GM10847 (cell line): ENCODE measurements around the gene PLCG2.

Experiments used
- POLR2A ChIP-seq: IDR thresholded peaks from 2 replicates; pipeline ENCODE4 v1.6.1; 2011; ENCODE audit not compliant: insufficient read length; ENCODE audit errors: extremely low read depth

Gene PLCG2

DNA sequence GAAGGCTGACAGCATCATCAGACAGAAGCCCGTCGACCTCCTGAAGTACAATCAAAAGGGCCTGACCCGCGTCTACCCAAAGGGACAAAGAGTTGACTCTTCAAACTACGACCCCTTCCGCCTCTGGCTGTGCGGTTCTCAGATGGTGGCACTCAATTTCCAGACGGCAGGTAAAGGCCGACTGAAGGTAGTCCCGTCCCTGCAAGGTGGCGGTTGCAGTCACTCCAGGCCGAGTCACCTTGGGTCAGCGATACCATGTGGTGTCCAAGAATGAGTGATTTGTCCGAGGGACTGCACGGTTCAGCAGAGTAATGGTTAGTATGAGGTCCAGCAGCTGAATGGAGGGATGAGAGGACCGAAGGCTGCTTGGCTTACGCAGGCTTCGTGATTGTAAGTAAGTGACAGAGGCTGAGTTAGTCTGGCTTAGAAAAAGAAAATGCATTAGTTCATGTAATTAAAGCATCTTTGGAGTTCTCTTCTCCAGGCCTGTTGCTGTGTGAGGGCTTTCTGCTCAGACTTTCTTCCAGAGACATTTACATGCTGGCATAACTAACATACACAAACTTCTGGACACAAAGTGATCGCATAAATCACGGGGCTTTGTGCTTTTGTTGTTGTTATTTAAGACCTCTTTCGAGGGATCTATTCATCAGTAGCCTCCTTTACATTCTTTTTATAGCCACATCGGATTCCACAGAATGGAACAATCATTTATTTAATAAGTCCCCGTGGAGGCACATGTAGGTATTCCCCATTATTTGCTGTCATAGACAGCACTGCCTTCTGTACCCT lies 157.3 kb downstream of the PLCG2 start:
- TF ChIP-seq POLR2A, result no peak

DNA sequence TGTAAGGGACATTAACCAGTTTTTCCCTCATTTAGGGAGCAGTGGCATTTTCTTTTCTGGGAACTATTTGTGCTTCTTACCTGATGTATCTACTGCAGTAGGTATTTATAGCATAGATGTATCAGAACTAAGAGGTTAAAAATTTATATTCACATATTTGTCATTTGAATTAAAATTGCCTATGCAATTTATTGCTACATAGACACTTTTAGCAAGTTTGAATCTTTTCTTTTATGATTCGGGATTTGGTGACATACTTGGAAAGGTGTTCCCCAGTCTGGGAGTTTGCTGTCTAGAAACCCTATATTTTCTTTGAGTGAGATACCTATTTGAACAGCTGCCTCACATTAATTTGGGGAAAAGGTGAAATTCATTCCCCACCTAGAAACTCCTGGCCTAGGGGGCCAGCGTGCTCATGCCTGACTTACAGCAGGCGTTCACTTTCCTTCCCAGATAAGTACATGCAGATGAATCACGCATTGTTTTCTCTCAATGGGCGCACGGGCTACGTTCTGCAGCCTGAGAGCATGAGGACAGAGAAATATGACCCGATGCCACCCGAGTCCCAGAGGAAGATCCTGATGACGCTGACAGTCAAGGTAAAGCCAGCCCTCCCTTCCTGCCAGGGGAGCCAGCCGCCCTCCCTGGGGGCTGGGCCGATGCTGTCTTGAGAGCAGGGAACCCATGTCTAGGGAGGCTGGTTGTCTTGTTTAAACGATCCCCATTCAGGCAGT lies 158.4 kb downstream of the PLCG2 start:
- no peak for TF ChIP-seq POLR2A

DNA sequence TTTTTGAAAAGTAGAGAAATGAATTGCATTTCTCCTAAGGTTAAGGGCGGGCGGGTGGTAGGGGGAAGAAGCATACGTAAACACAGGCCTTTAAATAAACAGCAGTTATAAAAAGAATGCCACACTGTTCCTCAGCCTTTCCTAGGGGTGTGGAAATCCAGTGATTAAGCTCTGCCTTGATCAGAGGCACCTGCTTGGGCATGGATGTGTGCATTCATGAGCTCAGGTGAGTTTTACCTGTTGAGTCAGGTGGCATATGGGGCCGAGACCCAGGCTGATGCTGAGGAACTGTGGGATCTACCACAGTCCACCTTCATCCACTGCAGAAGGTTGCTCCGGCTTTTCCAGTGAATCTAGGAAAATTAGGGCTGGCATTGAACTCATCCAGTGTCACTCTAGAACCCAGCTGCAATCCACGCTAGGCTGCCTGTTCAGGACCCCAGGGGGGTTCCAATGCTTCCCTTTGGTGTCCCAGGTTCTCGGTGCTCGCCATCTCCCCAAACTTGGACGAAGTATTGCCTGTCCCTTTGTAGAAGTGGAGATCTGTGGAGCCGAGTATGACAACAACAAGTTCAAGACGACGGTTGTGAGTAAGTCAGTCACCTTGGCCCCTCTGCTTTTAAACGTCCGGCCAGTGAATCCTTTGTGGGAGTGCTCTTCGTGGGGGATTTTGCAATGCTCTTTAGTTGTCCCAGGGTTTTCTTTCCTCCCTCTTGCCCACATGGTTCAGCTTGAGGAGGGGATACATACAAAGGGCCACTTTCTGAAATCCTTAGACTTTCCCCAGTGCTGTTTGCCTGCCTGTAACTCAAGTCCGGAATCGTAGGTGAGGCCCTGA lies 159.5 kb downstream of the PLCG2 start:
- TF ChIP-seq POLR2A, result no peak

DNA sequence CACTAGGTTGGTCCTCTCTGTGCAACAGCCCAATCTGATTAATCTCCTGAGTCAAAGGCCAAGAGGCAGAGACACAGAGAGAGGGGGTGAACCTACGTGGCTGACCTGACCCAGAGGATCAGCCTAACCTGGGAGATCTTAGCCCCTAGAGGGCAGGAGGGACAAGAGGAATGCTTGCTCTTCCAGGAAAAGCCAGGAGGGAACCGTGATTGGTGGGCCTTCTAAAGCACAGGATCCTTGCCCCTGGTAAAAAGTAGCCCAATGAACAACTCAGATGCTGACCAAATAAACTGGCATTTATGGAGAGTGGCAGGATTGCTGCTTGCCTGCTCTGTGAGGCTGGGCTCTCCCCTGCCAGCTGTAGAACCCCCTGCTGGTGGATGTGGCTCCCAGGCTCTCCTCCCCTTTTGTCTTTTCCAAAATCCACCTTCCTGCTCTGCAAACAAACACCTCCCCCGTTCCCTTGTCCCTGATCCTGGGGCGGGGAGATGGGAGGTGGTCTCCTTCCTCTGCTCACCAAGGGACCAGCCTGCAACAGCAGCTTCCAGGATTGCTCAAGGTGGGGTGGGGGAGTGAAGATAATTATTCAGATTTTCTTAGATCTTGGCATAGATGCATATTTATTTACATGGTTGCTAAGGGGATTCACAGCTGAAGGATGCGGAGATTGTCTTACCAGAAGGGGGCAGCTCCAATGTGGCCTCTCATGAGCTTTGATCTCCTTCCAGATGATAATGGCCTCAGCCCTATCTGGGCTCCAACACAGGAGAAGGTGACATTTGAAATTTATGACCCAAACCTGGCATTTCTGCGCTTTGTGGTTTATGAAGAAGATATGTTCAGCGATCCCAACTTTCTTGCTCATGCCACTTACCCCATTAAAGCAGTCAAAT lies 160.3 kb downstream of the PLCG2 start:
- TF ChIP-seq POLR2A, result no peak

DNA sequence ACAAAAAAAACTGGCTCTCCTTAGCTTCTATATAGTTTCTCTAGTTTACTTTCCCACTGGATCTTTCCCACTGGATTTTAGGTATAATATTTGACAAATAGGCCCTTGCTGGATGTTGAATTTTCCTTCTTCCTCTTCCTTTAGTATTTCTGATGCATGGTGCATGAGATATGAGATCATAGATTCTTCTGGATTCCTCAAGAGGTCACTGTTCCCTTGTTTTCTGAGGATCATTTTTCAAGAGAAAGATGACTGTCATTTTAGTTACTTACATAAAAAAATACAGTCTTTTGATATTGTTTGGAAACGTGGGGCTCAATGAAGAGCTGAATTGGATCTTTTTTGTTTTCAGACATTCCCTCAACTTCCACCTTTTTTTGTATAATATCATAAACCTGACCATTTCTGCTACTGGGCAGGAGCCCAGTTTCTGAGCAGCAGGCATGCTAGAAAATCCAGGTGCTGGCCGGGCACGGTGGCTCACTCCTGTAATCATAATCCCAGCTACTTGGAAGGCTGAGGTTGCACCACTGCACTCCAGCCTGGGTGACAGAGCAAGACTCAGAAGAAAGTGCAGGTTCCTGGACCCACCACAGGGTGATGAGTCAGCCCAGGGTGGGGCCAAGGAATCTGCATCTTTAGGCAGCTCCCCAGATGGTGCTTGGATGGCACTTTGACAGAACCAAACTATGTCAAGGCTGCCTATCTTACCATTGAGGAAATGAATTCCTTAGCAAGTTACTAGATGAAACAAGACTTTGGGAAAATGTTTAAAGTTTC lies 161.9 kb downstream of the PLCG2 start:
- TF ChIP-seq POLR2A, result no peak

DNA sequence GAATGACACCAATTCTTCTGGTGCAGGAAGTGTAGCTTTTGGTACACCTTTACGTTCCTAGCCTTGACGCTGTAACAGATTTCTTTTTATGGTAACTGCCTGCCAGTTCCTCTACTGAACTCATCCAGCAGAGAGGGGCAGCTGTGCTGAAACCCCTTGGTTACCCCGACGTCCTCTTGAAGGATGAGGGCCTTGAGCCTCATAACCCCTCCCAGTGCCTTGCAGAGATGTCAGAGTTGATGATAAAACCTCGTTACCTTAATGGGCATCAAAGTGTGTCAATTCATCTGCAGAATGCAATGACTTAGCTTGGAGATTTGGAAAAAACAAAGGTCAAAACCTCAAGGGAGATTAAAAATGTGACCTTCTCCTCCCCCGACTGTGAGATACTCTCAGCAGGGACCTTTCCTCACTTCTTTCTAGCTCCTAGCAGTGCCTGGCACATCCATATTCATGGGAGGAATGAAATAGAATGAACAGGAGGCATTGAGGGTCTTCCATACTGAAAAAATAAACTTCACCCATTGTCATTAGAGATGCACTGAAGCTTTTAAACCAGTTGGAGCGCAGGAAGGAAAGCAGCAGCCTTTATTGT lies 163.0 kb downstream of the PLCG2 start:
- no peak for TF ChIP-seq POLR2A

DNA sequence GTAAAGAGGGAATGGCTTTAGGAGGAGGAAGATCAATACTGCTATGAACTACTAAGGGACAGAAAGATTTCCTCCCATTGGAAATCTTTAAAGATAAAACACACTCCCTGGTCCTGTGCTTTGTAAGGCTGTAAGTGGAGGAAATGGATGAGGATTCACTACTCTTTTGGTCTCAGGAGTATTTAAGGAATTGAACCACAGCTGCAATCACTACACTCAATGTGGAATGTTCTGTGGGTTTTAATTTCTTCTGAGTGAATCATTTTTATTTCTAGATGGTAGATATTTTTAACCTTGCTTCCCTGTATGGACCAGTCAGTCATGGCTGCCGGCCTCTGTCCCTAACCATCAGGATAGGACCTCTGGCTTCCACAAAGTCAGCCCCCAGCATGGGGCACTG lies 166.6 kb downstream of the PLCG2 start:
- TF ChIP-seq POLR2A, result no peak

DNA sequence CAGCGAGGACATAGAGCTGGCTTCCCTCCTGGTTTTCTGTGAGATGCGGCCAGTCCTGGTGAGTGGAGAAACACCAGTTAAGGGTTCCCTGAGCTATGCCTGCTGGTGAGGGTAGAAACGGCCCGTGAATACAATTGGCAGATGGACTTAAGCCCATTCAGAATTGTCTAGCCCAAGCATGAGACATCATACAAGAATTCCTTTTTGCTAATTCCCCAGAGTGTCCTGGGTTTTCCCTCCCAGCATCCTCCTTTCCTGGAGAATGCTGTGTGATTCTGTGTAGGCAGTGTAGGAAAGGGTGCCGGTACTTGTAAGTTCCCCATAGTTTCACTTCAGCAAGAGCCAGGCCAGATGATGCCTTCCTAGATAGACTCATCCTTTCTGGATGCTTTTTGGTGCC lies 167.1 kb downstream of the PLCG2 start:
- no peak for TF ChIP-seq POLR2A

DNA sequence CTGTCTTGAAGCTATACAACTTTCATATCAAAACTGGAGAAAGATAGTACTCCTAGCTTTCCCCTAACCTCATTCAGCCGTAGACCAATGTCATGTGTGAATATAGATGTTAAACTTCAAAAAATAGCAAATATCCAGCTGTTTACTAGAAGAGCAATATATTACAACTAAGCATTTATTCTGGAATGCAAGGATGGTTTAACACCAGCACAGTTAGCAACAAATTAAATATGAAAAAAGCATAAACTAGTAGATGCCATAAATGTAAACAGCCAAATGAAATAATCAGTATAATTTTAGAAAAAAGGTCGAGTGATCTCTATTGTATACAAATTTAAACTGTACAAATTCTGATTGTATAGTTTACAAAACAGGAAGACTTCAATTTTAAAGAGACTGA lies 172.5 kb downstream of the PLCG2 start:
- TF ChIP-seq POLR2A, result no peak

DNA sequence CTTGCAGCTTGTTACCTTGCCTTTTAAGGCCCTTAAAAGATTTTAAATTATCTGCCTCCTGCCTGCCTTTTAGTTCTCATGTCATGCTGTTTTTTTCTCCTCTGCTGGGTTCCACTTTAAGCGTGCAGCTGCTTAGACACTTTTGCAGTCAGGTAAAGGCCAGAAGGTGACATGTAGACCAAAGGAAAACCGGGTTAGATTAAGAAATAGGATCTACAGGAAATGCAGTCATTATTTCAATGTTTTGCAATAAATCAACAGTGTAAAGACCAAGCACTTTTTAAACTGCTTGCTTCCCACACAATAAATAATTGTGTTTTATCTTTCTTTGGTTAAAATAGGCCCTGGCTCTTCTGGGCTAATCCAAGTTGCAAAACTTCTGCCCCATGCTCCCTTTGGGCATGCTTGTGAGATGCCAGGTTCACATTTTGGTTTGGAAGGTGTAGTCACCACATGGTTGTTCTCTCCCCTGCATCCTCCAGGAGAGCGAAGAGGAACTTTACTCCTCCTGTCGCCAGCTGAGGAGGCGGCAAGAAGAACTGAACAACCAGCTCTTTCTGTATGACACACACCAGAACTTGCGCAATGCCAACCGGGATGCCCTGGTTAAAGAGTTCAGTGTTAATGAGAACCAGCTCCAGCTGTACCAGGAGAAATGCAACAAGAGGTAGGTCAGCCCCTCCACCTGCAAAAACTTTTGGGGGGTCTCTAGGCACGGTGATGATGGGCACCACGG lies 177.3 kb downstream of the PLCG2 start:
- no peak for TF ChIP-seq POLR2A

DNA sequence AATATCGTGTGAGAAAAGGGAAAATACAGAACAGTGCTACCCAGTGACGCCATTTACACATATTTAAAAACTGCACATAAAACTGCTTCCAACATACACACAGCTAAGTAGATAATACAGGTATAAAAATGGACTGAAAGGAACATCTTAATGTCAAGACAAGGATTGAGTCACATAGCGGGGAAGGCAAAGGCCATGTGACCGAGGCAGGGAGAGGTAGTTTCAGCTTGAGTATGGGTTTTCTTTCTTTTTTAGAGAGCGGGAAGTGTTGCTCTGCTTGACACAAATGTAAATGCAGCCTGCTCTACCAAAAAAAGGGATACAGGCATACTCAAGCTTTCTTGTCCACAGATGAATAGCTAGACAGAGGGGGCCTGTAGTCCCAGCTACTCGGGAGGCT lies 185.7 kb downstream of the PLCG2 start:
- TF ChIP-seq POLR2A, result no peak

DNA sequence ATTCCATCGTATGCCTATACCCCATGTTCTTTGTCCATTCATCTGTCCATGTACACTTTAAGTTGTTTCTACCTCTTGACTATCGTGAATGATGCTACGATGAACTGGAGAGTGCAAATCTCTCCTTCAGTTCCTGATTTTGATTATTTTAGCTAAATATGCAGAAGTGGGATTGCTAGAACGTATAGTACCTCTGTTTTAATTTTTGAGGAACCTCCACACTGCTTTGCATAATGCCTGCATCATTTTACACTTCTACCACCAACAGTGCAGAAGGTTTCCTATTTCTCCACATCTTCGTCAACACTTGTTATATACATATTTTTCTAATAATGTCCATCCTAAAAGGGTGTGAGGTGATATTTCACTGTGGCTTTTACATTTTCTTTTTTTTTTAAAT lies 188.3 kb downstream of the PLCG2 start:
- no peak for TF ChIP-seq POLR2A

DNA sequence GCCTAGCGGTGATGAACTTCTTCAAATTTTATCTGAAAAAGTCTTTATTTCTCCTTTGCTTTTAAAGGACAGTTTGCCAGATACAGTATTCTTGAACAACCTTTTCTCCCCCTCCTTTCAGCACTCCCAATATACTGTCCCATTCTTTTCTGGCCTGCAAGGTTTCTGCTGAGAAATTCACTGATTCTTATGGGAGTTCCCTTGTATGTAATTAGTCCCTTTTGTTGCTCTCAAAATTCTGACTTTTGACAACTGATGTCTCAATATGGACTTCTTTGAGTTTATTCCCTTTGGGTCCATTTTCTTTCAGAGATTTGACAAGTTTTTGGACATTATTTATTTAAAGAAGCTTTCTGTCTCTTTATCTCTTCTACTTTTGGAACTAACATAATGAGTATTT lies 192.8 kb downstream of the PLCG2 start:
- TF ChIP-seq POLR2A, result no peak
